GM21526 (cell line): ENCODE data around the gene TPSG1.
"Not testable (repeated sequence)": the region's sequence is repeated elsewhere in the genome, so short reads cannot be mapped to it uniquely, and the experiment has no call there.

Experiments used
- ATAC-seq: cut with Tn5 transposase; IDR thresholded peaks from one replicate; pipeline ENCODE4 v1.9.1; 2021; ENCODE audit warnings: moderate library complexity; ENCODE audit not compliant: unreplicated experiment, low FRiP score

The TPSG1 gene

GRCh38 chr16:1232049-1232748 is 7.1 kb upstream of the TPSG1 start:
- not testable (repeated sequence) for ATAC-seq

GRCh38 chr16:1231301-1231700 is 6.2 kb upstream of the TPSG1 start:
- not testable (repeated sequence) for ATAC-seq

GRCh38 chr16:1230471-1231212 is 5.6 kb upstream of the TPSG1 start:
- not testable (repeated sequence) for ATAC-seq

- not testable (repeated sequence) for ATAC-seq
Observed at GRCh38 chr16:1230084-1230470, 5.0 kb upstream of the TPSG1 start, which contains the start of gene TPSB2. TPSB2 (minus strand) TSS chr16:1230184; CDS start chr16:1229951, 233 bp downstream.

- ATAC-seq: not testable (repeated sequence)
Observed at GRCh38 chr16:1229476-1229875, 4.4 kb upstream of the TPSG1 start.

- not testable (repeated sequence) for ATAC-seq
Observed at GRCh38 chr16:1228227-1228626, 3.2 kb upstream of the TPSG1 start.

GRCh38 chr16:1226692-1227091 is 1.6 kb upstream of the TPSG1 start:
- not testable (repeated sequence) for ATAC-seq

GRCh38 chr16:1225728-1226311 is 752 bp upstream of the TPSG1 start:
- ATAC-seq: not testable (repeated sequence)

GRCh38 chr16:1224558-1224957 is 510 bp downstream of the TPSG1 start:
- no peak for ATAC-seq

- ATAC-seq: no peak
Observed at GRCh38 chr16:1223355-1224214, 1.5 kb downstream of the TPSG1 start.

GRCh38 chr16:1222553-1223354 is 2.3 kb downstream of the TPSG1 start:
- no peak for ATAC-seq

- no peak for ATAC-seq
Observed at GRCh38 chr16:1221628-1222552, 3.2 kb downstream of the TPSG1 start.

GRCh38 chr16:1220841-1221627 is 4.0 kb downstream of the TPSG1 start:
- ATAC-seq: no peak

- no peak for ATAC-seq
Observed at GRCh38 chr16:1220098-1220728, 4.9 kb downstream of the TPSG1 start.

GRCh38 chr16:1218930-1219611 is 6.0 kb downstream of the TPSG1 start:
- no peak for ATAC-seq

GRCh38 chr16:1218061-1218929 is 6.8 kb downstream of the TPSG1 start:
- no peak for ATAC-seq
